NCI-H1436 treated with DMSO at 0.1 percent for 48 hours (cell line): Measurements from ENCODE around the gene DMXL2.

Experiments
- DNase-seq: peaks from one replicate; lab custom pipeline; 2025; lab: John Stamatoyannopoulos, UW

DMXL2 gene

GRCh38 chr15:51403946-51404695, 218.4 kb downstream of the DMXL2 start:
- DNase-seq = no peak

DNA sequence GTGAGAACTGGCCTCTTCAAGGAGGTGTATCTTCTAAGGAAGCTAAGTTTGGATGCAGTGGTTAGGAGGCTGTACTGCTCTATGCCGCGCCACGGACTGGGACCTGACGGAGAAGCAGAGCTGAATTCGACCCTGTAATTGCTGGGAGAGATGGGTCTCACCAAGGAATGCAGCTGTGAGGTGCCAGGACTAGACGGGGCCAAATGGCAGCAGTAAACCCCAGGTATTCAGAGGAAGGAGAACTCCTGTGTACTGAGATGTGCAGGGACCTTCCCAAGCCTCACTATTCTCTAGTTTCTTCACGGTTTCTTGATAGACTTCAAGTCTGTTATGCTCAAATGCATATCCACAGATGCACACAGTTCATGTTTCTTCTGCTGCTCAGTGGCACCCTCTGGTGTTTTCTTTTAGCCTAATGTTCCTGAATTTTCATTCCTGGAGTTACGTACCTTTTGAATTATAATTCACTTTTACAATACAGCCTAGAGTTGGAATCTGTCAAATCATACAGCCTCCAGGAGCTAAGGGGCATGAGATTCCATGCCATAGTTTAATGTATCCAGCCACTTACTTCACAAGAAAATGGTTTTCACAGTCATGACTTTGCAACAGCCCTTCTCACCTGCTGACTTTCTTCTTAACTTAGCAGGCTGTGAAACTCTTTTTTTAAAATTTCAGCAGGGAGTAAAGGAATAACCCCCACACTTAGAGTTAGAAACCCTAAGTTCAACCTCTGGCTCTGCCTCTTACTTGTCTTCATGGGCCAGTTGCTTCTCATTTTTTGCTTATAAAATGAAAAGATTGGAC, 219.3 kb downstream of the DMXL2 start:
- no peak for DNase-seq

- no peak for DNase-seq
Measured at GRCh38 chr15:51401872-51402517, 220.6 kb downstream of the DMXL2 start.

DNA sequence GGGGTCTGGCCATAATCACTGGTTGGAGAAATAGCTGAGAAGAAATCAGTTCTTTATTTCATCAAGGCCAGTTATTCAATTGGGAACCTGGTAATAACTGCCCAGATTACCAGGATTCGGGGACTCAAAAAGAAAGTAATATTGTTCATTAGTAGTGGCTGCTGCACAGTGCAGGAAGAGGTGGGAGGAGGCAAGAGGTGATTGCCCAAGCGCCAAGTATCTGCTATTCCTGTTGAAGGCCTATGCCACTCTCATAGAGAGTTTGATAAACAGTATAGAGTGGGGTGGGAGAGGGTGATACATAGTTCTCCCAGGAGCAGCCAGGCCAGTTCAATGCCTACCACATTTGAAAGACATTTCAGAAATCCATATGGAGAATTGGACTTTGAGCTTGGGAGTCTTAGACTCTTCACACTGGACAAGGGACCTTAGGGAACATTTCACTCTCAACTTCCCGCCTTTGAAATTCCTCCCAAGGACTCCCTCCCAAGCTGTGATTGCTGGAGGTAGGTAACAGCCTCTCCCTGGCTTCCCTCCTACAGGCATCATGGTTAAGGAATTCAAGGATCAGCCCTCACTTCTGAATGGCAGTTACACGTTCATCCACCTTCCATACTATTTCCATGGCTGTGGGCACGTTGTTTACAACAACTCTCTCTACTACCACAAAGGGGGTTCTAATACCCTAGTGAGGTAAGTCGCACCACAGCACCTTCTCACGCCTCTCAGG, 221.4 kb downstream of the DMXL2 start:
- no peak for DNase-seq

DNA sequence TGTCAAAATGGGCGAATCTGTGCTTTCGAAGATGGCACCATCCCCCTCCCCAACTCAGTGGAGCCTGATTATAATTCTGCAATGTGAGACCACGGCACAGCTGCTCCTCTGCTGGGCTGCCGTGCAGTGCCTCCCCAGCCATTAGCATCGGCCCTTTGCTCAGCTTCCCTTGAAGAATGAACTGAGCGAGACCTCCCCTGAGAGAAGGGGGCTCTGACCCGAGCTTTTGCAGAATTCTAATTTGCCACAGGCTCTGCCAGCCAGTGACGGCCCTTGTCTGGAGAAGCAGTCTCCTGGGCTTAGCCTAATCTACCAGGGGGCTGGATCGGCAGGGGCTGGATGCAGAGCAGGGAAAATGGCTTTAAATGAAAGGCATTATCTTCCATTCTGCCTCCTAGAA, 223.9 kb downstream of the DMXL2 start:
- DNase-seq = no peak
